ENCODE measurements around the gene MACO1.

Gene MACO1

DNA sequence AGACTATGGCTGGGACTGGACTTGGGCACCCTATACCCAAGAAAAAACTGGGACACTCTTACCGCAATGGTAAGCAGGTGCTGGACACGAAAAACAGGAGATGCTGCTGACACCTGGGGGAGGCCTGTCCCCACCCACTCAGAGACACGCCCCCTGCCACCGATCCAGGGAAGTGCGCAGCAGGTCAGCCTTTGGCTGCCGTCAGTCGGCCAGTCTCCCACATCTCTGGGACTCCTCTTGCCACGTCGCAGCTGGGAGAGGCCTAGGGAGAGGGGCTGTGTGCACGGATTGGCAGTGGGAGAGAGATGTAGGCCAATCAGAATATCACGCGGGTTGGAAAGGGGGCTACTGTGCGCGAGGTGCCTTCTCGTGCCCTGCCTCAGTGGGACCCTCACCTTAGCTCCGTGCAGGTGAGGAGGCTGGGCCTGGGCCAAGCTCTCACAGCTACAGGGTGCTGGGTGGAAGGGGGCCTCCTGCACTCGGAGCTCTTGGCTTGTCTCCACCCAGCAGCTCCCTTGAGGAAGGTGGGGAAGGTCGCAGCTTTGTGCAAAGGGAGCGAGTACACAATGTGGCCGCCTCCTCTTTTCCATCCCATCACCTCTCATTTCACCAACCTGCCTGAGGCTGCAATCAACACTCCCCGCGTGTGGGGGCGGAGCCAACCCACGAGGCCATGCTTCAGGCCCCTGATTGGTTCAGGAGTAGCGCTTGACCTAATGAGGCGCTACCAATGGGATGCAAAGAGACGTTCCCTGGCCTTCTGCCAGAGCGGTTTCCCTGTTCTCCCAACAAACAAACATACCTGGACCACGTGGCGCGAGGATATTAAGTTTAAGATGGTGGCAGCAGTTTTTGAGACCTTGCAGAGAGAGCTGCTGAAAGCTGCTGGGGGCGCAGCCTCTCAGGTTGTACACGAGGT is 87.0 kb downstream of the MACO1 start:
- no peak for TF ChIP-seq ZFX (IDR thresholded peaks at IDR 0.05; ENCODE audit: borderline replicate concordance)
- TF ChIP-seq, protein P1, sequence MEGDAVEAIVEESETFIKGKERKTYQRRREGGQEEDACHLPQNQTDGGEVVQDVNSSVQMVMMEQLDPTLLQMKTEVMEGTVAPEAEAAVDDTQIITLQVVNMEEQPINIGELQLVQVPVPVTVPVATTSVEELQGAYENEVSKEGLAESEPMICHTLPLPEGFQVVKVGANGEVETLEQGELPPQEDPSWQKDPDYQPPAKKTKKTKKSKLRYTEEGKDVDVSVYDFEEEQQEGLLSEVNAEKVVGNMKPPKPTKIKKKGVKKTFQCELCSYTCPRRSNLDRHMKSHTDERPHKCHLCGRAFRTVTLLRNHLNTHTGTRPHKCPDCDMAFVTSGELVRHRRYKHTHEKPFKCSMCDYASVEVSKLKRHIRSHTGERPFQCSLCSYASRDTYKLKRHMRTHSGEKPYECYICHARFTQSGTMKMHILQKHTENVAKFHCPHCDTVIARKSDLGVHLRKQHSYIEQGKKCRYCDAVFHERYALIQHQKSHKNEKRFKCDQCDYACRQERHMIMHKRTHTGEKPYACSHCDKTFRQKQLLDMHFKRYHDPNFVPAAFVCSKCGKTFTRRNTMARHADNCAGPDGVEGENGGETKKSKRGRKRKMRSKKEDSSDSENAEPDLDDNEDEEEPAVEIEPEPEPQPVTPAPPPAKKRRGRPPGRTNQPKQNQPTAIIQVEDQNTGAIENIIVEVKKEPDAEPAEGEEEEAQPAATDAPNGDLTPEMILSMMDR (IDR thresholded peaks at IDR 0.05): no peak
- H3K27ac ChIP-seq: peak overlapping the region; percentile 29; the same call in 1 of the 2 replicates

DNA sequence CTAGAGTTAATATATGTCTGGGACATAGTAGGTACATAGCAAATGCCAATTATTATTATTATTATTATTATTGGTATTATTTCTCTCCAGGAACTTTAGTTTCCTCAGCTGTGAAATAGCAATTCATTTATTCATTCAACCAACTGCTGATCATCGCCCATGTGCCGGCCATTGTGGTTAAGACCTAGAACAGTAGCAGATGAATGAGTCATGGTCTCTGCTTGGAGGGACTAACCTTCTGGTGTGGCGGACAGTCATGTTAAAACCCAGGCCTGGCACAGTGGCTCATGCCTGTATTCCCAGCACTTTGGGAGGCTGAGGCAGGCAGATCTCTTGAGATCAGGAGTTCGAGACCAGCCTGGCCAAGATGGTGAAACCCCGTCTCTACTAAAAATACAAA is 88.9 kb downstream of the MACO1 start:
- H3K27ac ChIP-seq: no peak overlapping the region
- no peak for TF ChIP-seq ZFX (IDR thresholded peaks at IDR 0.05; ENCODE audit: borderline replicate concordance)
- TF ChIP-seq, protein P1 (IDR thresholded peaks at IDR 0.05): no peak

DNA sequence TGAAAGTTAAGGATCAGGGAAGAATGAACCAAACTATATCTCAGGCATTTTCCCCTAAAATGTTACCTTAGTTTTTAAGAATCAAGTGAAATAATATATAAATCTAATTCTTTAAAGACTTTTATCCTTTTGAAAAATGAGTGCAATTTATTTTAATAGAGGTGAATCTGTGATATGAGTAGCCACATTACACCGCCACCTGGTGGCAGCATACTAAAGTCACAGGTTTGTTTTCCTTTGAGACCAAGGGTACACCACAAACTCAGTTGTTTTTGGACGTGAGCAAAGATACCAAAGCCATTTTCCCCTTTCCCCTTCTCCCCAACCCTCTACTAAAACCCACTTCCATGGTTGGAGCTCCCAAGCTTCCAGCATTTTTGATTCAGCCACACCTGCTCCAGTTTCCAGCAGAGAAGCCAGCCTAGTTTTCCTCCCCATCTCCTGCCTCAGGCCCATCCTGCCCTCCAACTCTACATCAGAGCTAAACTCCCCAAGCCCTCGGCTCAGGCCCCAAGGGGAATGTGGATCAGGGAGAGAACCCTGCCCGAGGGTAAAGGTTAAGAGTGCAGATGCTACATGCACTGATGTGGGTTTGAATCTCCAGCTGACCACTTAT is 89.9 kb downstream of the MACO1 start:
- TF ChIP-seq ZFX (IDR thresholded peaks at IDR 0.05; ENCODE audit: borderline replicate concordance): no peak
- TF ChIP-seq, protein P1 (IDR thresholded peaks at IDR 0.05): peak; percentile 85
- H3K27ac ChIP-seq: no peak overlapping the region

DNA sequence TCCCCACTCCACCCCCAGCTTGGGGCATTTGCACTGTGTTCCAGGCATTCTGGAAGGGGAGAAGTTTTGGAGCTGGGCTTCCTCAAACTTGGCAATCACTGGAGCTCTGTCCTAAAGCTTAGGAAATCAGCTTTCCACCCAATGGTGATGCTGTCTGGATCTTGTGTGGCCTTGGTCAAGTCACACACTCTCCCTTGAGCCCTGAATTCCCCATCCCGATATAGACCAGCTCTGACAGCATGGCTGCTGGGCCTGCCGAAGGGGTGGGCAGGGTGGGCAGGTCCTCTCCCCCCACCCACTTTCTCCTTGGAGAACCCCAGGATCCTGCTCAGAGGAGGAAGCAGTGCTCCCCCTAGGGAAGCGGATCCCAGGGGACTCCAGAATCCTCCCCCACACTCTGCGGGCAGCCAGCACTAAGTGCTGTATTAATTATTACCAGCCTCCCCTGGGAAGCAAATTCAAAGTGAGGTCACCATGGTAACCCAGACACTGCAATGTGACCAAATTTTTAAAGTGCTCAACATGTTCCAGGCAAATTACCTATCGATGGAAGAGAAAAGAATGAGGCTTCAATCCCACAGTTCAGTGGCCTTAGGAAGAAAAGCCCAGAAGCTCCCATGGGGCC is 91.4 kb downstream of the MACO1 start:
- no peak for TF ChIP-seq ZFX (IDR thresholded peaks at IDR 0.05; ENCODE audit: borderline replicate concordance)
- TF ChIP-seq, protein P1 (IDR thresholded peaks at IDR 0.05): no peak
- no peak overlapping the region for H3K27ac ChIP-seq

DNA sequence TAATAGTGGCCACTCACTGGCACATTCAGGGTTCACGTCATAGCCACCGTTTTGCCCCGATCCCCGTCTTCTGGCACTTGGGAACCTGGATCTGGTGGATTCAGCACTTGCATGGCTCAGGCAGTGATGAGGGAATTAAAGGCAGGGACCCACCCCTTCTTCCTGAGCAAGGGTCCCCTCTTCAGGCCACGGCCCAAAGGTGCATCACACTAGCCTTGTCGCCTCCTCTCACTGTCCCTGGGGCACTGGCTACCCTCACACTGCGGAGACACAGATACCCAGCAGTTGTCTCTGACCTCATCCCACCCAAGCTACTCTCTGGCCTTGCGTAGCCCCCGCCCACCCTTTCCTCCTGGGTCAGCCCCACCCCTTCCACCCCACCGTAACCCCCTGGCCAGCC is 92.8 kb downstream of the MACO1 start:
- TF ChIP-seq ZFX (IDR thresholded peaks at IDR 0.05; ENCODE audit: borderline replicate concordance): no peak
- TF ChIP-seq, protein P1 (IDR thresholded peaks at IDR 0.05): peak; percentile 61
- no peak overlapping the region for H3K27ac ChIP-seq

DNA sequence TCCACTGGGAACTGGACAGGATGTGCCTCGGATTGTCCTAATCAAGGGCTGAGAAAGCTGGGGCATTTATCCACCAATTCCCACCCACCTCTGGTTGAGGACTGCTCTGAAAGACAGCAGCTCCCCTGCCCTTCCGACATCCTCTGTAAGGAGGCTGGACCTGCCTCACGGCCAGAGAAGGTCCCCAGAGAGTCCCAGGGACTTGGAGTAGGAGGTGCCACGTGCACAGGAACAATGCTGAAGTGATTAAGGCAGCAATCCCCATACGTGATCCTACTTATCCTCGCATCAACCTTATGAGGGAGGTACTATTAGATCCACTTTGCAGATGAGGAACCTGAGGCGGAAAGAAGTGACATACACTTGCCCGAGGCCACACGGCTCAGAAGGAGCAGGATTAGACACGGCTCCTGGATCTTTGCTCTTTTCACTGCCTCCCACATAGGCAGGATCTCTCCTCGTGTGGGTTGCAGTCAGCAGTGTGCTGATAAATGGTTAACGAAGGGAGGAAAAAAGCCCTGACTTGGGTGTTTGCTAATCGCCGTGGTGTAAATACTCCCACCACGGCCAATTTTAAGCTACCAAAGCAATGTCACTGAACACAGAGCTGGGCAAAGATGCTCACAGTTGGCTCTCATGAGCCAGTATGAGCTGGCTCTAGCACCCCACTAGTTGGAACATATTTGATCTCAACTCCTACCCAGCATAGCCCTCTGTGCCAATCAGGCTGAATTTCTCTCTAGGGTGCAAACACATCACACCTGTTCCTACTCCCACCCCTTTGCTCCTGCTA is 94.1 kb downstream of the MACO1 start:
- no peak overlapping the region for H3K27ac ChIP-seq
- TF ChIP-seq, protein P1 (IDR thresholded peaks at IDR 0.05): no peak
- TF ChIP-seq ZFX (IDR thresholded peaks at IDR 0.05; ENCODE audit: borderline replicate concordance): no peak

Data from 22Rv1 (cell line).